ENCODE measurements around the gene NTM.

- TF ChIP-seq CTCF (IDR thresholded peaks at IDR 0.05) (no peak), POLR2A (IDR thresholded peaks at IDR 0.05) (no peak)
These were observed 352.7 kb downstream of the NTM start for GRCh38 chr11:131723088-131723487.

All from adrenal gland (tissue), 5 donors.